Stimulated activated CD4-positive, alpha-beta T cell treated with anti-CD3 and anti-CD28 coated beads, Interleukin-1b, Interleukin-23, amount 100 ng/mL, for 1 hour (primary cell): Measurements from ENCODE around the gene ANKS1B.
"Not testable (repeated sequence)": the region's sequence is repeated elsewhere in the genome, so short reads cannot be mapped to it uniquely, and the experiment has no call there.

Experiments
- DNase-seq, 2 donors: peaks; one replicate each; pipeline ENCODE4 v3.0.0-alpha.2; 2020; ENCODE audit warnings: low read depth in 2 of 2

The ANKS1B gene

GRCh38 chr12:99870085-99870484 lies 114.7 kb downstream of the ANKS1B start:
- DNase-seq = no peak

GRCh38 chr12:99861731-99862130 lies 123.0 kb downstream of the ANKS1B start:
- no peak for DNase-seq

DNA sequence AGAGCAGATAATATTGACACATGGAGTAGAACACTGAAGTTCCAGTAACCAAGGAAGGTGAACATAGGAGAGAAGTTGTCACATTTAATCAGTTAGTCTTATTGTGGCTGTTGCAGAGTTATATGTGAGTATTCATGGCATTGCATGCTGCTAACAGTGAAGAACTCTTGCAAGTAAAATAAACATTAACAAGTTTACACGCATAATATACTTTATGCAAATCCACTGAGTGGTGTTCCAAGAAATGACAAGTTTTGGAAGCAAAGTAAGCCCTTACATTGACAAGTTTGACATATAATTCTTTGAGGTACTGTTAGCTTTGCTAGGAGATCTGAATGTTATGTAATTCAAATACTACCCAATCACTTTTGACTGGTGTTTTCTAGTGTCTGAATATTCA lies 125.6 kb downstream of the ANKS1B start:
- DNase-seq = no peak

DNA sequence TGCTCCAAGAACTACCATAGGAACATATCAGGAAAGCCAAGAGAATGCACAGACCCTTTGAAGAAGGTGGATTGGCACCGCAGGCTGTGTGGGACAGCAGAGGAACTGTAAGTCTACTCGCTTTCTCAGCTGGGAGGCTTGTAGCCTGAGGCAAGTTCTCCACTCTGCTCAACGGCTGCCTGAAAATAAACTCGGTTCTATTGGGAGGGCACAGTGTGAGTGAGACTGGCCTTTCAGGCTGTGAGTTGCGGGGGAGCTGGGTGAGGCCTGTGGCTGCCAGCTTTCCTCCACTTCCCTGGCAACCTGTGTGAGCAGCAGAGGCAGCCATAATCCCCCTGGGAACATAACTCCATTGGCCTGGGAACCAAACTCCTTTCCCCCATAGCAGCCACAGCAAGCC lies 132.1 kb downstream of the ANKS1B start:
- DNase-seq = no peak

DNA sequence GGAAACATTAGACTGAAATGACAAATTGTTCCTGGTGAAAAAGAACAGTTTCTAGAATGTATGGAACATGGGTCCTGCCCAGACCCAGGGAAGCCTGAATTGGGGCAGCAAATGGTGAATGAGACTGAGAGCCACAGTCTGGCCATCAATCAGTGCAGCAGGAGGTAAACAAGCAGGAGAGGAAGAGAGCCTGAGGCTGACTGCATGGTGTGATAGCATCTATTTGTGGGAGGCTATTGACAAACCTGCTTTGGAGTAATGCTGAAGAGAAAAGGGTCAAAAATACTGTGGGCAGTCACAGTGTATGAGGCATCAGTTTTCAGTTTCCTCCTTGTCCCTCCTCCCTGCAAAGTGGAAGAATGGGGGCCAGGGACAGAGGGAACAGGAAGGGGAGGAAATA lies 136.8 kb downstream of the ANKS1B start:
- DNase-seq = no peak

DNA sequence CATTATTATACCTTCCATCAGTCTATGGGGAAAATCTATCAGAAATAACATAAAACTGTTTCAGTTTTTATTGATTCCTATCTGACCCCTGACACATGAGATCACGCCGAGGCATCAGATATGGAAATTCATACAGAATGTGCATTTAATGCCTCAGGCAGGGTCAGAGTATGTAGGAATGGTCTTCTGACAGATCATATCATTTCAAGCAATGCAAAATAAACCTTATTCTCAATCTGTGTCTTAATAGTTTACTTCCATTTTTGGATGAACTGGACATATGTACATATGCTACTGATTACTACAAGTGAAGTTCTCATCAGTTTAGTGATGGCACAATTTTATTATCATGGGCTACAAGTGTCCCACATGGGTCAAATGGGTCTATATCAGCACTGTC lies 150.0 kb downstream of the ANKS1B start:
- no peak for DNase-seq

- no peak for DNase-seq
Observed at GRCh38 chr12:99833397-99833796, 151.3 kb downstream of the ANKS1B start.

- DNase-seq = no peak
Observed at GRCh38 chr12:99824900-99825542, 159.7 kb downstream of the ANKS1B start.

DNA sequence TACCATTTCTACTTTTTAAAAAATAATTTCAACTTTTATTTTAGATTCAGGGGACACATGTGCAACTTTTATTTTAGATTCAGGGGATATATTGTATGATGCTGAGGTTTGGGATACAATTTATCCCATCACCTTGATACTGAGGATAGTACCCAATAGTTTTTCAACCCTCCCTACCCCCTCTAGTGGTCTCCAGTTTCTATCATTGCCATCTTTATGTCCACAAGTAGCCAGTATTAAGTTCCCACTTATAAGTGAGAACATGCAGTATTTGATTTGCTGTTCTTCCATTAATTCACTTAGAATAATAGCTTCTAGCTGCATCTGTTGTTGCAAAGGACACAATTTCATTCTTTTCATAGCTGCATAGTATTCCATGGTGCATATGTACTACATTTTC lies 162.5 kb downstream of the ANKS1B start:
- no peak for DNase-seq

DNA sequence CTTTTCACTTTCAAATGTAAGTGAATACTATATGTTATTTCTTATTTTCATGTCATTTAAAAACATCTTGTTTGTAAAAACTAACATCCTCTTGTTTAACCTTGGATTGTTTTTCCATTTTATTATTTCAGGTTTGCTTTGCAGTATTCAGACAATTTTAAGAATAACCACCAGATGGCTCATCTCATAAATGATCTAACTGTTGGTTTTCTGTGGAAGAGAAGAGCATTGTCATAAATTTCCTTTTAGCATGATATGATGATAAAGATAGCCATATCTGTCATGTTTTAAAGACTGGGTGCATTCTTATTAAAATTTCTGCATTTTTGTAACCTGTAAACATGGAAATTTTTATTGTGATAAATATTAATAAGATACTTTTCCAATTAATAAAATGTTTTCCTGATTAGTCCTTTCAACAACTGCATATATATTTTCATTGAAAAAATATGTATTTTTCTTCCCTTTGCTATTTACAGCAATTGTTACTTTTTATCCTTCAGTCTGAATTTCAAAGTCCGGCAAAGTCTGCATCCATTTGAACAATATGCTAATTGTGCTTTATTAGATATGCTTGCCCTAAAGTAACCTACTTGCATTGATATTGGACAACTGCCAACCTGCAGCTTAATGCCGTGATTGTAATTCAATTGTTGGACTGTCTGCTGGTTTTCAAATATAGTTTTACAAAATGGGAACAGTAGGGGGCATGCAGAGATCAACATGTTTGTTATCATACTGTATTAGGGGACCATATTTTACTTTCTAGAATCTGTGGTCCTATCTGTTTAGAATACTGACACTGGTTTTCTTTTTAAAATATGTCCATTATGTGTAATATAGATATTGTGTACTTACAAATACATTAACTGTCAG lies 173.8 kb downstream of the ANKS1B start:
- DNase-seq = no peak

DNA sequence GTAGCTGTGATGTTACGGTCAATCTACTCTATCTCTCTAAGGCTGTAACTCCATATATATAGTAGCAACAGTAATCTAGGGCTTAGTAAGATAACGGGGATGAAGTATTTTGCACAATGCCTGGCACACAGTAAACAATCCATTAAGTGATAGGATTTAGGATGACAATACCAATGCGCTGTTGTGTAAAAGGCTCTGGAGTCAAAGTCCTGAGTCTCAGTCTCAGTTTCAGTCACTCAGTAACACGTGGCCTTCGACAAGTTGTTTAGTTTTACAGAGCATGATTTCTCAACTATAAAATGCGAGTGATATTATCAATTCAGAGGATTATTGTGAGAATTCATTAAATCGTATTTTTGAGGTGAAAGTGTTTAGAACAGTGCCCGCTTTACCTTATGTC lies 174.8 kb downstream of the ANKS1B start:
- no peak for DNase-seq

DNA sequence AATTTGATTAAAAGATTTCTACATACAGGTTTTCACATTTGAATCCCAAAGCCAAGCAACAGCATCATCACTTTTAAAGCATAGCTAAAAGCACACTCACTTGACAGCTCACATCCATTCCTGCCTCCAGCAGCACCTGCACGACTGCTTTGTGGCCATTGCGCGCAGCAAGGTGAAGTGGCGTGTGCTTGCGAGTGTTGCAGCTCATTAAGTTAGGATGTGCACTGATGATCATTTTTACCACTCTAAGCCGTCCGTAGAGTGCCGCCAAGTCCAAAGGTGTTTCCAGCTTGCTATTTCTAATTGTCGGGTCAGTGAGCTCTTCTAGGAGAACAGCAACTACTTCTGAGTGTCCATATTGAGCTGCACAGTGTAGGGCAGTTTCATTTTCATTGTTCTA lies 178.4 kb downstream of the ANKS1B start:
- no peak for DNase-seq

DNA sequence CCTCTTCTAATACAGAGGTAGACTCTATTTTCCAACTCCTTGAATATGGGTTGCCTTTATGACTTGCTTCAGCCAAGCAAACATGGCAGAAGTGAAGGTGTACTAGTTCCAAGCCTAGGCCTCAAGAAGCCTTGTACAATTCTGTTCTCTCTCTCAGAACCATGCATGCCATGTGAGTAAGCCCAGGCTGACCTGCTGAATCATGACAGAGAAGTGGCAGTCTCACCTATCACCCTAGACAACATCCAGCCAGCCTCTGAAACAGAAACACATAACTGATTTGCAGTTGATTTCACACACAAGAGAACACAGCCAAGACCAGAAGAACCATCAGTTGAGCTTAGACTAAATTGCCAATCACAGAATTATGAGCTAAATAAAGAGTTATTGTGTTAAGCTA lies 180.0 kb downstream of the ANKS1B start:
- no peak for DNase-seq

DNA sequence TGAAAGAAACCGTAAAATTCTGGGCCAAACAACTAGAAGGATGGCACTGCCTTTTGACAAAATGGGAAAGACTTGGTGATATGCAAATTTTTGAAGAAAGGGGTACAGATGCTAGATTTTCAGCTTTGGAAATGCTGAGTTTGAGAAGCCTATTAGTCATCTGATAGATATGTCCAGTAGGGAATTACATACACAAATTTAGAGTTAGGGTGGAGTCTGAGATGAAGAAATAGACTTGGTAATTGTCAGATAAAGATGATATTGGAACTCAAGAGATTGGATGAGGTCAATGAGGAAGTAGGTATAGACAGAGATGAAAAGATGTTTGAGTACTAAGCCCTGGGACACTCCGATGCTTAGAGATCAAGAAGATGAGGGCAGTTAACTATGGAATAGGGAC lies 184.1 kb downstream of the ANKS1B start:
- no peak for DNase-seq

GRCh38 chr12:99797931-99798330 lies 186.8 kb downstream of the ANKS1B start:
- DNase-seq = not testable (repeated sequence)

- no peak for DNase-seq
Observed at GRCh38 chr12:99783421-99783820, 201.3 kb downstream of the ANKS1B start.

- no peak for DNase-seq
Observed at GRCh38 chr12:99772274-99772673, 212.5 kb downstream of the ANKS1B start.

DNA sequence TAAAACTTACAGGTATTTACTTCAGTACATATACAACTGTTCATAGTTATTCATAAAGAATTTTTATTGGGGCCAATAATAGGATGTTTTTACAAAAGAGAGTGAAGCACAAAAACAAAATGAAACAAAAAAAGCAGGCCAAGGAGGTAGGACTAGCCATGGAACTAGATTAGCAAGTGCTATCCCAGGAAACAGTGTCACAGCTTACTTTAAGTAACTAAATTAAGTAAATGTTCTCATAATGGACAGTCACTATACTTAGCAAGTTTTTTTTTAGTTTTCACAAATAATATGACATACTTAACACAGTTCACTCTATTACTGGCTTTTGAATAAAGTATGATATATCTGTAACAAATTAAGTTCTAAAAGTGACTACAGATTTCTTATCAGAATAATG lies 213.1 kb downstream of the ANKS1B start:
- DNase-seq = no peak

DNA sequence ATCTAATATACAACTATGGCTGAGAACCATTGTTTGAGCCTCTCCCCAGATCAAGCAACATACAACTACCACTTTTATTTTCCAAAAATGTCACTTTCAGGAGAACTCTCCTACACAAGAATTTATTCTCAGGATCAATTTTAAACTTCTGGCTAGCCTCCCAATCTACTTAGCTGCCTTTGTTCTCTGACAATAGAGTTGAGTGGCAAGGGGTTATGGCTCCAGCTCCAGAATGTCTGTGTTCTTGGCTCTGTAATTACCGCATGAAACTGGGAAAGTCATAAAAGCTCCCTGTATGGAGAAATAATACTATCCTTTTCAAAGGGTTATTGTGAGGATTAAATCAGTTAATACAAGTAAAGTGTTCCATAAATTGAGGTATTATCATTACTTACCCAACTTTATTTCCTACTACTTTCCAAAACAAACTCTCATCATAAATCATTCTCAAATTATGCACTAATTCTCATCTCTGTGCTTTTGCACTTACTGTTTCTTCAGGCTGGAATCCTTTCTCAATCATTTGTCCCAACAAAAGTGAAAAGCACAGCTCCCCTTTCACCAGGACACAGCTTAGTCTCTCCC lies 215.2 kb downstream of the ANKS1B start:
- DNase-seq = no peak

GRCh38 chr12:99768758-99769157 lies 216.0 kb downstream of the ANKS1B start:
- no peak for DNase-seq

DNA sequence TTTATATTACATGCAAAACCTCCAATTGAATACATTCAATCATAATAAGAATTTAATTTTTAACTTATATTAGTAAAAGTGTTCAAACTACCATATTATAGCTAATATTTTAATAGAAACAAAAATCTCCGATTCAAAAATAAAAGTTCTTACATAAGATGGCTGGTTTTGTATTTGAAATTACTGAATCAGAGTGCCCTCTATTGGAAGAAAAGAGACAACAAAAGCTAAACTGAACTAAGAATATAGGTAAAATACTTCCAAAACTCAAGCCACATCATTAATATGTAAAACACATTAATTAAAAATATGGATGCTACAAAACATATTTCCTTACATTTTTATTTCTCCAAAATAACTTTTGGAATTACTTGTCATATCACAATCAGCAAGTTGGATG lies 216.9 kb downstream of the ANKS1B start:
- DNase-seq = no peak

GRCh38 chr12:99766408-99766807 lies 218.3 kb downstream of the ANKS1B start:
- no peak for DNase-seq

DNA sequence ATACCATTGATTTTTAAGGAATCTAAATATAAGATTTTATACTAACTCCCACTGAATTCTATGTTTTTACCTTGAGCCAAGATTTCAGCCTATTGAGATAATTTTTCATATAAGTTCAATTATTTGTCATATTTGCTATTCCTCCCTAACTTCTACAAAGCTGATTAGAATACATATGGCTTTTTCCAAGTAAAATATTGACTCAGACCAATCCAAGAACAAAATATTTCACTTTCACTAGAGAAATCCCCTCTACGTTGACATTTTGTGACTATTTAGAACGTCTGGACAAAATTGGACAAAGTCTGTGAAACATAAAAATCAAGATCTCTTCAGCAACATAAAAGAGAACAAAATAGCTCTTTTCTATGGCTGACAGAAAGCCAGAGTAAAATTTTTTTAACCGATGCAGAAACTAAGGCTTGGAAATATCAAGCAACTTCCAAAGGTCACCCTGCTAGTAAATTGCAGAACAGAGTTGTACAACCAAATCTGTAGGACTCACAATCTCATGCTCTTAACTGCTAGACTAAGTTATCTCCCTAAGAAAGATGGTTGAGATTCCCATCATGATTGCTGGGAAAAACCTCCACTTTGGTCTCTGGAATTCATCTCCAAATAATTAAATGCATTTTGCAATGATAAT lies 219.1 kb downstream of the ANKS1B start:
- DNase-seq = no peak
